A673 (cell line): ENCODE results near the gene SEPHS2.

Source experiments
- EZH2 ChIP-seq: fragments of 200-600 bp; sonication (generic); IDR thresholded peaks from 2 replicates; pipeline ENCODE4 v1.6.1; 2017; ENCODE audit warnings: borderline replicate concordance, low read depth, mild to moderate bottlenecking, mixed read lengths, antibody characterized with exemption, low read length; ENCODE audit not compliant: poor library complexity, severe bottlenecking
- TF ChIP-seq, protein P1 (sequence below): fragments of 300-800, 200-600 bp; sonication (generic); conservative IDR thresholded peaks from 2 replicates; pipeline ENCODE4 v1.5.1; 2017; ENCODE audit warnings: low read depth, mild to moderate bottlenecking, antibody characterized with exemption, low read length, moderate library complexity, mixed read lengths

DNA sequence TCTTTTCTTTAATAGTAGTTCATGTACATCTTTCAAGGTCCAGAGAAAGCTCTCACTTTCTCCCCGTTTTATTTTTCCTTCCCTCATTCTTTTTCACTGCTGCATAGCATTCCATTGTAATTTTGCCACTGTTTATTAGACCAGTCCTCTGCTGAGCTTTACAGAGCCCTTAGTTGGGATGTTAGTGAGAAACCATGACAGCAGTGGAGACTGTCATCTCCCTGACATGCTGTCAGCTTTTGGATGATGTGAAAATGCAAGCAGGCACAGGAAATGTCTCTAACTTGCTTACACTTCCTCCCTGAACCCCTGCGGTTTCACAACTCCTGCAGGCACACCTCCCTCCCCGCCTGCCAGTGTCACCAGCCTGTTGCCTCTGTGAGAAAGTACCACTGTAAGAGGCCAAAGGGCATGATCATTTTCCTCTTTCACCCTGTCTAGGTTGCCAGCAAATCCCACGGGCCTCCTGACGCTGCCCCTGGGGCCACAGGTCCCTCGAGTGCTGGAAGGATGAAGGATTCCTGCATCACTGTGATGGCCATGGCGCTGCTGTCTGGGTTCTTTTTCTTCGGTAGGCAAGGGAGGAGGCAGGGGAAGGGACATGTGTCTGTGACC lies 26.8 kb upstream of the SEPHS2 start, which contains the start of gene ITGAL:
- TF ChIP-seq, protein P1, sequence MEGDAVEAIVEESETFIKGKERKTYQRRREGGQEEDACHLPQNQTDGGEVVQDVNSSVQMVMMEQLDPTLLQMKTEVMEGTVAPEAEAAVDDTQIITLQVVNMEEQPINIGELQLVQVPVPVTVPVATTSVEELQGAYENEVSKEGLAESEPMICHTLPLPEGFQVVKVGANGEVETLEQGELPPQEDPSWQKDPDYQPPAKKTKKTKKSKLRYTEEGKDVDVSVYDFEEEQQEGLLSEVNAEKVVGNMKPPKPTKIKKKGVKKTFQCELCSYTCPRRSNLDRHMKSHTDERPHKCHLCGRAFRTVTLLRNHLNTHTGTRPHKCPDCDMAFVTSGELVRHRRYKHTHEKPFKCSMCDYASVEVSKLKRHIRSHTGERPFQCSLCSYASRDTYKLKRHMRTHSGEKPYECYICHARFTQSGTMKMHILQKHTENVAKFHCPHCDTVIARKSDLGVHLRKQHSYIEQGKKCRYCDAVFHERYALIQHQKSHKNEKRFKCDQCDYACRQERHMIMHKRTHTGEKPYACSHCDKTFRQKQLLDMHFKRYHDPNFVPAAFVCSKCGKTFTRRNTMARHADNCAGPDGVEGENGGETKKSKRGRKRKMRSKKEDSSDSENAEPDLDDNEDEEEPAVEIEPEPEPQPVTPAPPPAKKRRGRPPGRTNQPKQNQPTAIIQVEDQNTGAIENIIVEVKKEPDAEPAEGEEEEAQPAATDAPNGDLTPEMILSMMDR, result no peak
- no peak for TF ChIP-seq EZH2
